HepG2 (cell line): ENCODE data around the gene GIMAP8. TPM values are rescaled to one million over a fixed set of nuclear protein-coding genes. Genes with fewer than 3 reads are reported as not detected.

ENCODE experiments used
- ATAC-seq: fragments of 200-7000 bp; cut with Tn5 transposase; 3 replicates; pipeline ENCODE4 v1.9.1; 2020; ENCODE audit warnings: mild to moderate bottlenecking, moderate library complexity
- BruUV-seq: library from RNA; stranded (reverse); fragments of 400-500 nt; replicated peaks from 2 replicates; lab custom pipeline; 2021; lab: Mats Ljungman, UMichigan
- CTCF ChIA-PET: fragments of 300-600 bp; formaldehyde crosslinking; extraction: SDS; loops from one replicate; lab custom pipeline; 2021; ENCODE audit warnings: low total read pairs, inconsistent platforms, low intra/inter-chr PET ratio; lab: Yijun Ruan, JAX
- POLR2A ChIA-PET: fragments of 350-600 bp; sonication (Branson Sonifier 250); formaldehyde crosslinking; loops from one replicate; lab custom pipeline; 2020; ENCODE audit warnings: antibody characterized with exemption, inconsistent platforms; lab: Yijun Ruan, JAX
- DNase-seq: peaks from one replicate; pipeline ENCODE4 v3.0.0-alpha.2; 2015; ENCODE audit warnings: low spot score
- FAIRE-seq: peaks from 3 replicates; lab custom pipeline; 2011; peaks lifted over from hg19 to GRCh38; lab: Jason Lieb, UNC
- H2AFZ ChIP-seq: one replicate; pipeline ENCODE4 v1.6.1; 2011; ENCODE audit warnings: low read length, inconsistent platforms
- H3K27ac ChIP-seq: fragments of 300-600 bp; 3 replicates; pipeline ENCODE4 v1.8.0; 2011; ENCODE audit warnings: mixed run types, mild to moderate bottlenecking, mixed read lengths, low read length, inconsistent platforms; ENCODE audit not compliant: insufficient read depth; ENCODE audit errors: extremely low read length
- H3K27me3 ChIP-seq, 2 experiments: fragments of 200-600 bp in 1 of 2; 2 replicates in 1 of 2; 3 replicates in 1 of 2; pipeline versions ENCODE4 v1.6.0 to v1.8.0; 2011; ENCODE audit warnings: low read length in 2 of 2, mild to moderate bottlenecking in 2 of 2, moderate library complexity in 2 of 2, inconsistent platforms in 1 of 2; ENCODE audit not compliant: insufficient read depth in 2 of 2, control insufficient read depth in 1 of 2
- H3K36me3 ChIP-seq, 2 experiments: fragments of 200-600 bp in 1 of 2; replicated peaks in 1 of 2; 2 replicates in 1 of 2; 3 replicates in 1 of 2; pipeline versions ENCODE4 v1.5.1 to v1.8.0; 2011; ENCODE audit warnings: low read length in 2 of 2, inconsistent platforms in 1 of 2; ENCODE audit not compliant: insufficient read depth in 2 of 2, control insufficient read depth in 1 of 2
- H3K4me1 ChIP-seq: 2 replicates; pipeline ENCODE4 v1.5.1; 2012; ENCODE audit warnings: low read length, inconsistent platforms; ENCODE audit not compliant: insufficient read depth
- H3K4me2 ChIP-seq: 2 replicates; pipeline ENCODE4 v1.6.0; 2011; ENCODE audit warnings: low read depth, low read length, inconsistent platforms
- H3K4me3 ChIP-seq, 3 experiments: fragments of 200-600 bp in 1 of 3; sonication (generic), shearing (Covaris generic) in 1 of 3; replicated peaks in 1 of 3; 2 replicates each; pipeline ENCODE4 v1.5.1; 2011 to 2016; ENCODE audit warnings: low read length in 3 of 3, inconsistent platforms in 2 of 3, low read depth in 2 of 3, mild to moderate bottlenecking in 2 of 3, control low read depth in 1 of 3, mixed read lengths in 1 of 3; ENCODE audit not compliant: insufficient read depth in 1 of 3
- H3K79me2 ChIP-seq: one replicate; pipeline ENCODE4 v1.6.1; 2011; ENCODE audit warnings: low read length, inconsistent platforms; ENCODE audit not compliant: insufficient read depth
- H3K9ac ChIP-seq: 2 replicates; pipeline ENCODE4 v1.6.0; 2011; ENCODE audit warnings: mild to moderate bottlenecking, low read depth, low read length, inconsistent platforms; ENCODE audit not compliant: insufficient read depth
- H3K9me3 ChIP-seq: 2 replicates; pipeline ENCODE4 v1.5.1; 2012; ENCODE audit warnings: mild to moderate bottlenecking, low read length
- H4K20me1 ChIP-seq: 2 replicates; pipeline ENCODE4 v1.6.0; 2011; ENCODE audit warnings: inconsistent platforms, mild to moderate bottlenecking, low read length, moderate library complexity; ENCODE audit not compliant: insufficient read depth
- HBP1 ChIP-seq: IDR thresholded peaks from 2 replicates; pipeline ENCODE4 v1.6.1; 2016; ENCODE audit warnings: low read depth, control low read depth
- HIVEP1 ChIP-seq: sonication (generic); formaldehyde crosslinking; IDR thresholded peaks from 2 replicates; pipeline ENCODE4 v1.4.0; 2020; ENCODE audit warnings: mild to moderate bottlenecking, missing genetic modification reagents
- KLF15 ChIP-seq: sonication (generic); formaldehyde crosslinking; IDR thresholded peaks from 2 replicates; pipeline ENCODE4 v1.8.1; 2023; ENCODE audit warnings: borderline replicate concordance, mild to moderate bottlenecking, inconsistent platforms, missing genetic modification reagents, mixed read lengths
- PRPF4 ChIP-seq: fragments of 200-400 bp; formaldehyde crosslinking; IDR thresholded peaks from 2 replicates; pipeline ENCODE4 v1.6.1; 2016; ENCODE audit warnings: low read length, low read depth; ENCODE audit not compliant: poor library complexity, severe bottlenecking
- REL ChIP-seq: sonication (generic); formaldehyde crosslinking; conservative IDR thresholded peaks from 2 replicates; pipeline ENCODE4 v1.8.0; 2022; ENCODE audit warnings: mild to moderate bottlenecking, missing genetic modification reagents, moderate library complexity
- ZFP90 ChIP-seq: sonication (generic); formaldehyde crosslinking; IDR thresholded peaks from 2 replicates; pipeline ENCODE4 v1.8.0; 2022; ENCODE audit warnings: missing genetic modification reagents, mild to moderate bottlenecking, inconsistent platforms, borderline replicate concordance
- ZNF318 ChIP-seq: sonication (generic); formaldehyde crosslinking; IDR thresholded peaks from 2 replicates; pipeline ENCODE4 v1.4.0; 2020; ENCODE audit warnings: mild to moderate bottlenecking, missing genetic modification reagents
- ZNF766 ChIP-seq: sonication (generic); formaldehyde crosslinking; IDR thresholded peaks from 2 replicates; pipeline ENCODE4 v1.5.0; 2020; ENCODE audit warnings: missing genetic modification reagents, borderline replicate concordance
- WGBS: methylation state at CpG from one replicate; pipeline ENCODE4 v1.1.6; 2017; ENCODE audit warnings: low lambda C conversion rate; 5-methylcytosine and 5-hydroxymethylcytosine counted together
- in situ Hi-C: cut with HindIII; loops from 2 replicates; pipeline ENCODE4 v1.10.0; 2017; ENCODE audit warnings: low pct_unique_long_range_greater_than_20kb; ENCODE audit not compliant: extremely low pct_ligation_motif_present
- intact Hi-C: fragments of 100-400 bp; cut with micrococcal nuclease; formaldehyde crosslinking; loops from one replicate; pipeline ENCODE4 v1.10.0; 2022; ENCODE audit not compliant: unreplicated experiment
- polyA plus RNA-seq, 8 experiments: library from polyadenylated mRNA; depleted of rRNA in 3 of 8; stranded (reverse) in 7 of 8; unstranded in 1 of 8; fragments of >200 nt; fragmentation: Illumina TruSeq in 4 of 8; extraction: Trizol in 4 of 8; gene quantifications; 2 replicates each; pipeline versions ENCODE4 v1.2.1 to v1.2.3, GENCODE V29; 2011 to 2016; ENCODE audit warnings: low read depth in 4 of 8, missing spikeins in 1 of 8, mixed read lengths in 1 of 8; ENCODE audit not compliant: insufficient read depth in 1 of 8
- total RNA-seq, 5 experiments: library from RNA; depleted of rRNA; stranded (reverse); fragments of >200 nt; fragmentation: Illumina TruSeq; extraction: Trizol; gene quantifications; 2 replicates each; pipeline ENCODE4 v1.2.3, GENCODE V29; 2016; ENCODE audit warnings: low read depth in 1 of 5
- TF ChIP-seq, protein P1 (sequence below), 2 experiments: fragments of 450-650 bp in 1 of 2; sonication (generic) in 1 of 2; formaldehyde crosslinking; IDR thresholded peaks; 2 replicates each; pipeline versions ENCODE4 v1.5.0 to v1.8.0; 2020 to 2022; ENCODE audit warnings: mild to moderate bottlenecking in 1 of 2, missing genetic modification reagents in 1 of 2

The GIMAP8 gene
- total and polyA plus RNA-seq, 2 of the 13 experiments (the other 11 are each of a cell fraction or from before 2014, with no cell fraction given): not detected

DNA sequence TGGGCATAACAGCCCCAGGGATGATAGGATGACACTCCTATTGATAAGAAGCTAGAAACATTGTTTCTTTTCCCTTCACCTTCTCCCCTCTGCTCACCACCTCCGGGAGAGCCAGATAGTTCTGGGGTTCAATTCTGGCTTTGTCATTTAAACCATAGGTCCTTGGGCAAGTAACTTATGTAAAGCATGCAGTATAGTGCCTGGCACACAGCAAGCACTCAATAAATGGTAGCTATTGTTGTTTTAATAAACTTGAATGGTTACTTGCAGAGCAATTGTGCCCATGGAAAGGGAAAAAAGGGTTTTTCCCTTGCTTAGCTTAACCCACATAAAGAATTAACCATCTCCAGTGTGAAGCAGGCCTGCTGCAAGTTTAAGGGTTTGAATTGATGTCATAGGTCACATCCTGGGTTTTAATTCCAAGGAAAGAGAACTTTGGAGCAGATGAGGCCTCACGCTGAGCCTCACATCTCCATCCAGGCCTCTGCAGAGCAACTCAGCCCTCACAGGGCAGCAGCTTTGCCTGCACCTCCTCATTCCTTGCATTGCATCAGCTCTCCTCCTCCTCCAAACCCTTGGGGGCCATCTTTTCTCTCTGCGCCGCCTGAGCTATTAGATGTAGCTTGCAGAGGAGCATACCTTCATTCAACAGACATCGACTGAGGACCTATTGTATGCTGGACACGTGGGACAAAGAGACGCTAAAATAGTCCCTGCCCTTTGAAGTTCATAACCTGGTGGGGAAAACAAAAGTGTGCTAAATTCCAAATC lies 48.4 kb upstream of the GIMAP8 start:
- no peak overlapping the region for H3K27ac ChIP-seq
- peaks cover 0 to 8% of the 10 kb centered on the region in 2 experiments; a peak in 1 of 5 replicates for H3K36me3 ChIP-seq
- H3K27me3 ChIP-seq: no peaks in the 10 kb centered on the region
- in situ Hi-C loops: loop anchor here (5.0 kb wide), 1 partner anchor 60 kb away; the partner anchor contains the start of gene RARRES2
- no peak for ATAC-seq
- no peak for DNase-seq
- POLR2A ChIA-PET: interaction anchor here (1.0 to 8.8 kb wide), 8 partner anchors 9 to 79 kb away, joined by 3 to 181 read pairs (median 12); partner anchors contain the start of genes ACTR3C, LRRC61 and REPIN1
- H3K9ac ChIP-seq: no peak overlapping the region
- no peak for FAIRE-seq
- 0 out of 6 replicates have a peak overlapping the region, but pooled peaks of 1 of the 3 experiments have one; percentile 45 for H3K4me3 ChIP-seq
- no TSS peak for BruUV-seq
- CTCF ChIA-PET: no interaction called here
- H3K9me3 ChIP-seq: no peaks in the 10 kb centered on the region
- no peaks in the 10 kb centered on the region for H4K20me1 ChIP-seq
- peak overlapping the region; percentile 94 for H3K4me2 ChIP-seq
- no peak overlapping the region for H2AFZ ChIP-seq
- peaks cover 65% of the 10 kb centered on the region for H3K4me1 ChIP-seq
- intact Hi-C loops: no loop called here
- WGBS: 68% methylated on average over 7 of the region's 7 CpGs
- no peaks in the 10 kb centered on the region for H3K79me2 ChIP-seq
- TF ChIP-seq ZNF318 (no peak), ZNF766 (no peak), KLF15 (CRISPR knock-in tag) (no peak), PRPF4 (no peak), REL (CRISPR knock-in tag) (0 out of 2 replicates have a peak, but pooled peaks have one; percentile 24), HIVEP1 (CRISPR knock-in tag) (no peak), HBP1 (no peak), ZFP90 (CRISPR knock-in tag) (0 out of 2 replicates have a peak, but pooled peaks have one; percentile 21)
- TF ChIP-seq, protein P1, sequence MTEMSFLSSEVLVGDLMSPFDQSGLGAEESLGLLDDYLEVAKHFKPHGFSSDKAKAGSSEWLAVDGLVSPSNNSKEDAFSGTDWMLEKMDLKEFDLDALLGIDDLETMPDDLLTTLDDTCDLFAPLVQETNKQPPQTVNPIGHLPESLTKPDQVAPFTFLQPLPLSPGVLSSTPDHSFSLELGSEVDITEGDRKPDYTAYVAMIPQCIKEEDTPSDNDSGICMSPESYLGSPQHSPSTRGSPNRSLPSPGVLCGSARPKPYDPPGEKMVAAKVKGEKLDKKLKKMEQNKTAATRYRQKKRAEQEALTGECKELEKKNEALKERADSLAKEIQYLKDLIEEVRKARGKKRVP (CRISPR knock-in tag; IDR thresholded peaks at IDR 0.05): 0 out of 4 replicates have a peak, but pooled peaks of 1 of the 2 experiments have one; percentile 42
